Subcutaneous adipose tissue (tissue), 4 donors: Measurements from ENCODE around the gene RBSN. TPM values are rescaled to one million over a fixed set of nuclear protein-coding genes. Genes with fewer than 3 reads are reported as not detected.

Experiments
- total RNA-seq, 4 donors: library from RNA; depleted of rRNA; stranded (reverse); fragments of >200 nt; gene quantifications; one replicate each; pipeline ENCODE4 v1.1.0, GENCODE V29; 2016
- TF ChIP-seq, protein P1 (sequence below): fragments of 450-650 bp; IDR thresholded peaks from one replicate; pipeline ENCODE4 v1.5.1; 2016; ENCODE audit warnings: low read depth, mild to moderate bottlenecking, control low read depth, antibody characterized with exemption, moderate library complexity

The RBSN gene
- total RNA-seq, 4 donors from 2014 or later = 18.7 to 28.0 (median 26.2) TPM

DNA sequence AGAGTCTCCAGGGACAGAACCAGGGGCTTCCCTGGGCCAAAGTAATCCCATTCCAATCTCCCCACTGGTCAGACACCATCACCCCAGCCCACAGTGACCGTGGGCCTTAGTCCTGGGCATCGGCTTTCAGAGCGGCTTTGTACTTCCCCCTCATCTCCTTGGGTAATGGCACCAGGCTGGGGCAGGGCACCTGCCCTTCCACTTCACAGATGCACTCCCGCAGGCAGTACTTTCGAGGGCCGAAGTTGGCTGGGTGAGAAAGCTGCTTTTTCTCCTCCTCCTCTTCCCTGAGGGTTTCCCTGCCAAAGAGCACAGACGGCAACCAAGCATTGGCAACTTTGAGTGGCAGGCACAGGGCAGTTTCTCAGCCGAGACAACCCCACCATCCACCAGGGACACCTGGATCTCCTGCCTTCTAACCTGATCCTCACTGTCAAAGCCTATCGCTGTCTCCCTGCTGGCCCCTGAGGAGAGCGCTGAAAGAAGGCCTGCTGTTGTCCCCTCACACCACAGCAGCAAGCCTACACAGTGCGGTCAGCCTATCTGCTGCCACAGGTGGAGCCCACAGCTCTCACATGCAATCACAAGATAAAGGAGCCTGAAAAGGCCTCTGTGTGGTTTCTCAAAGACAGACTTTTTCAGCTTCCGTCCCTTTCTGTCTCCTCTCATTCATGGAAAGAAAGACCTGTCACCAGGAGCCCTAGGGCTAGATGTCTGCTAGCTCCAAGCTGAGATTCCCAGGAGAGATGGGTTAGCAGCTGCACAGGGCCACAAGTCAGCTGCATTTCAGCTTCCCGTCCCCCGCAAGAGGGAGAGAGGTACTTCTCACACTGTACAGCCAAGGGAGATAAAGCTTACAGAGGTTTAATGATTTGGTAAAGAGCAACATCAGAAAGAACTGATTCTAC is 46.4 kb downstream of the RBSN start:
- TF ChIP-seq, protein P1, sequence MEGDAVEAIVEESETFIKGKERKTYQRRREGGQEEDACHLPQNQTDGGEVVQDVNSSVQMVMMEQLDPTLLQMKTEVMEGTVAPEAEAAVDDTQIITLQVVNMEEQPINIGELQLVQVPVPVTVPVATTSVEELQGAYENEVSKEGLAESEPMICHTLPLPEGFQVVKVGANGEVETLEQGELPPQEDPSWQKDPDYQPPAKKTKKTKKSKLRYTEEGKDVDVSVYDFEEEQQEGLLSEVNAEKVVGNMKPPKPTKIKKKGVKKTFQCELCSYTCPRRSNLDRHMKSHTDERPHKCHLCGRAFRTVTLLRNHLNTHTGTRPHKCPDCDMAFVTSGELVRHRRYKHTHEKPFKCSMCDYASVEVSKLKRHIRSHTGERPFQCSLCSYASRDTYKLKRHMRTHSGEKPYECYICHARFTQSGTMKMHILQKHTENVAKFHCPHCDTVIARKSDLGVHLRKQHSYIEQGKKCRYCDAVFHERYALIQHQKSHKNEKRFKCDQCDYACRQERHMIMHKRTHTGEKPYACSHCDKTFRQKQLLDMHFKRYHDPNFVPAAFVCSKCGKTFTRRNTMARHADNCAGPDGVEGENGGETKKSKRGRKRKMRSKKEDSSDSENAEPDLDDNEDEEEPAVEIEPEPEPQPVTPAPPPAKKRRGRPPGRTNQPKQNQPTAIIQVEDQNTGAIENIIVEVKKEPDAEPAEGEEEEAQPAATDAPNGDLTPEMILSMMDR = no peak

DNA sequence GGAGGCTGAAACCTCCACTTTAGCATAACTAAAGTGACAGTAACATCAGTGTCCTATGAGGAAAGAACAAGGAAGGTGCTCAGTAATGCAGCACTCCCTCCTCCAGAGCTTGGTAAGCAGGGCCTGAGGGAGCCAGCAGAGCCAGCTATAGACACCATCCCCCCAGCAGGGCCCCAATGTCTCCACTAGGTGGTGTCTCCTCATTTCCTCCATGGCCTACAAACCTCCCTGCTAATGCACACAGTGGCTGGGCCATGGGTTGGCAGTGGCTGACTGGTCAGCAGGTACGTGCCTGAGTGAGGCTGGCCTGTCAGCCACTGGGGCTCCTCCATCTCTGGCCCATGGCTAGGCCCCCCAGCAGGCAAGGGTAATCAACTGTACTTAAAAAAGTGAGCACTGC is 47.4 kb downstream of the RBSN start:
- TF ChIP-seq, protein P1 = no peak

DNA sequence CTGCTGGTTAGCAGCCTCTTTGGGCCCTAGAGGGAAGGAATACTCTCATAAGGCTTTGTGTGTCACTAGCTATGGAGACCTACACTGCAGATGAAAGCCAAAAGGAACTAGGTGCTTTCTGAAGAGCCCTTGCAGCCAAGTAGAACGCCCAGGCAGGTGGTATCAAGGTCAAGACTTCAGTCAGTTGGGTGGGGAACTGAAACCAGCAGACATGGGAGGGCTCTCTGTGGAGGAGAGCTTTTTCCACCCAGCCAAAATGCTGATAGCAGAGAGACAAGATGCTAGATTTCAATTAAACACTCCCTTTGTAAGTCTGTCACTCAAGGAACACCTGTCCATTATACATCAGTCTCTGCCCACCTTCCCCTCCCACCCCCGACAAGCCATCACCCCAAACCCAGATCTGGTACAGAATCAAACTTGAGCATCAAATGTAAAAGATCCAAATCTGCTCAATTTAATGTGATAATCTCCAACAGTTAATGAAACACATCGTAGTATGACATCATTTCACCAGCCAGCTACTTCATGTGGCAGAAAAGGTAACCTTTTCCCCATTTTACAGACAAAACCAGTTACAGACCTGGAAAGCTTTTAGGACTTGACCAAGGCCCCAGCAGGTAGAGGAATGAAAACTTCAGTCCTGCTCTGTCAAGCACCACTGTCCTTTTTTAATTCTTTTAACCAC is 48.4 kb downstream of the RBSN start:
- TF ChIP-seq, protein P1 = no peak

DNA sequence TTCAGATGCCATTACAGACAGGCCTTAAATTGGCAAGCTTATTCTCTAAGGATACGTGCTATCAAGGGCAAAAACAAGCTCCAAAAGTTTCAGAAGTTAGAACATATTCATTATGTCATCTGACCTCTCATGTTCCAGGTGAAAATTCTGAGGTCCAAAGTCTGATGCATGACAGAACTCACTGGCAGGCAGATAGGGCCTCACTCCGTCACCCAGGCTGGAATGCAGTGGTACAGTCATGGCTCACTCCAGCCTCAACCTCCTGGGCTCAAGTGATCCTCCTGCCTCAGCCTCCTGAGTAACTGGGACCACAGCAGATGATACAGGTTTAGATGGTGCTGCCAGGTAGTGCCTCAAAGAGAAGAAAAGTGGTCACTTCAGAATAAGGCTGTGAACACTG is 49.4 kb downstream of the RBSN start:
- TF ChIP-seq, protein P1 = no peak

DNA sequence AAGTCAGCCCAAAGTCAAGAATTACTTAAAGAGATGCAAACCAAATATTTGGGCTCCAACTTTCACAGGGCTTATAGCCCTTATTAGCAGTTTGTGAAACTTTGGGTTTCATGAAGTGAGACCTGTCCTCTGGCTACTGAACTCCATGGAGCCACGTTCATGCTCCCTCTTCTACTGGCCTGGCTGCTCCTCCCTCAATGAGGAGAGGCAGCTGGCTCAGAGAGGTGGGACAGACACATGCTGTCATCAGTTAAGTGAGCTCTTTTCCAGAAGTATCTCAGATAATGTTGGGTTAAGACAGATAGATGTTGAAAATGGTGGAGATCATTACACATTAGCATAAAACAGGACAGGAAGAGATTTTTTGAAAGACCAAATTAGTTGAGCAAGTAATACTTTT is 53.3 kb downstream of the RBSN start:
- TF ChIP-seq, protein P1 = no peak

DNA sequence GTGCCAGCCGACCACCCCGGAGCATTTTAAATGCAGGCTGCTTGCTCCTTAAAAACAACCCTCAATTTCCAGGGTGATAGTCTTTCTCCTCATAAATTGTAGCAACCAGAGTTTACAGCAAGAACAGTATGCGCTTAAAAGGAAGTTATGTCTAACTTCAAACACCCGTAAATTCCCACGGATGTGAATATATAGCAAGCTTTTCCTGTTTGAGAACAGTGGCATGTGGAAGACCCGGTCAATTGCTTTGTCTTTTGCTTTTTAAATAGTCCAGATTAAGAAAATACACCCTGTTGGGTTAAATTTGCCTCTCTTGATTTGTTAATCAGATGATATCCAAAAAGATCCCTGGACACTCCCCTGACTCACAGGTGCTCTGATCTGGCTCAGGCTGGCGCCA is 54.6 kb downstream of the RBSN start:
- TF ChIP-seq, protein P1 = no peak
